Measurements from ENCODE around the gene CNEP1R1.

GRCh38 chr16:50017553-50017952, 7.5 kb upstream of the CNEP1R1 start:
- TF ChIP-seq TAF1 (IDR thresholded peaks at IDR 0.05; ENCODE audit: low read depth) (no peak), CTCF (IDR thresholded peaks at IDR 0.05; ENCODE audit: poor library complexity, severe bottlenecking) (no peak), POLR2AphosphoS5 (IDR thresholded peaks at IDR 0.05) (no peak), EZH2 (IDR thresholded peaks at IDR 0.05; ENCODE audit: borderline replicate concordance, insufficient read depth, low read length, poor library complexity, severe bottlenecking) (no peak)

All from neural cell (in vitro differentiated cells).